Colonic mucosa (tissue), 4 donors: Measurements from ENCODE around the gene ARFIP1. TPM values are rescaled to one million over a fixed set of nuclear protein-coding genes. Genes with fewer than 3 reads are reported as not detected.

Experiments
- DNase-seq: peaks from one replicate; pipeline ENCODE4 v3.0.0-alpha.2; 2020
- H3K27ac ChIP-seq: fragments of 200-600 bp; one replicate; pipeline ENCODE4 v1.8.0; 2021
- H3K27me3 ChIP-seq: fragments of 200-600 bp; one replicate; pipeline ENCODE4 v1.8.0; 2021
- H3K36me3 ChIP-seq: fragments of 200-600 bp; one replicate; pipeline ENCODE4 v1.8.0; 2021
- H3K4me1 ChIP-seq: fragments of 200-600 bp; one replicate; pipeline ENCODE4 v1.8.0; 2021; ENCODE audit warnings: mild to moderate bottlenecking
- H3K4me3 ChIP-seq: fragments of 200-600 bp; one replicate; pipeline ENCODE4 v1.8.0; 2021
- H3K9ac ChIP-seq, 2 donors: one replicate each; pipeline ENCODE4 v1.7.0; 2013; ENCODE audit warnings: control low read depth in 2 of 2, low read depth in 2 of 2, low read length in 2 of 2
- H3K9me3 ChIP-seq: fragments of 200-600 bp; one replicate; pipeline ENCODE4 v1.8.0; 2021
- intact Hi-C: fragments of 100-400 bp; cut with DNase I; formaldehyde crosslinking; loops from one replicate; pipeline ENCODE4 v1.14.1; 2022
- total RNA-seq, 2 donors: library from RNA; stranded (reverse); fragmentation: NEBNext Ultra II Directional in 1 of 2; extraction: Animal tissue kit (Norgen Biotek cat#: 25700) in 1 of 2; gene quantifications; one replicate each; pipeline ENCODE4 v1.2.1, GENCODE V29; 2021
- TF ChIP-seq, protein P1 (sequence below): fragments of 200-600 bp; IDR thresholded peaks from one replicate; pipeline ENCODE4 v1.8.0; 2022; ENCODE audit warnings: antibody characterized with exemption, mild to moderate bottlenecking
- donor health status: healthy.
- donor health status: DM: no; HTN: no; CAD: no.
- donor health status: DM: no; HTN: no; CAD: no.

Gene ARFIP1
- total RNA-seq, 2 donors from 2014 or later: 55.9 to 74.1 TPM

DNA sequence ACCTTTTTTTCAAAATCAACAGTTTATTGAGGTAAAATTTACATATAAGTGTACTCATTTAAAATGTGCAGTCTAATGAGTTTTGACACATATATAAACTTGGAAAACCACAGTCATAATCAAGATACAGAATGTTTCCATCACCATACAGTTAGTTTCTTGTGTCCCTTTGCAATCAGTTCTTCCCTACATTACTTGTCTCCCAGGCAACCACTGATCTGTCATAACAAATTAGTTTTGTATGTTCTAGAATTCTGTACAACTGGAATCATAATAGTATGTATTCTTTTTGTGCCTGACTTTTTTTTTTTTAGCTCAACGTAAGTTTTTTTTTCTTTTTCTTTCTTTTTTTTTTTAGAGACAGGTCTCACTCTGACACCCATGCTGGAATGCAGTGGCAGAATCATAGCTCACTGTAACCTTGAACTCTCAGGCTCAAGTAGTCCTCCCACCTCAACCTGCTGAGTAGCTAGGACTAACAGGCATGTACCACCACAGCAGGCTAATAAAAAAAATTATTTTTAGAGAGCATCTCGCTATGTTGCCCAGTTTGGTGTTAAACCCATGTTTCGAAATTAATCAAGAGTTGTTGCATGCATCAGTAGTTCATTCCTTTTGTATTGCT is 26.9 kb downstream of the ARFIP1 start:
- TF ChIP-seq, protein P1, sequence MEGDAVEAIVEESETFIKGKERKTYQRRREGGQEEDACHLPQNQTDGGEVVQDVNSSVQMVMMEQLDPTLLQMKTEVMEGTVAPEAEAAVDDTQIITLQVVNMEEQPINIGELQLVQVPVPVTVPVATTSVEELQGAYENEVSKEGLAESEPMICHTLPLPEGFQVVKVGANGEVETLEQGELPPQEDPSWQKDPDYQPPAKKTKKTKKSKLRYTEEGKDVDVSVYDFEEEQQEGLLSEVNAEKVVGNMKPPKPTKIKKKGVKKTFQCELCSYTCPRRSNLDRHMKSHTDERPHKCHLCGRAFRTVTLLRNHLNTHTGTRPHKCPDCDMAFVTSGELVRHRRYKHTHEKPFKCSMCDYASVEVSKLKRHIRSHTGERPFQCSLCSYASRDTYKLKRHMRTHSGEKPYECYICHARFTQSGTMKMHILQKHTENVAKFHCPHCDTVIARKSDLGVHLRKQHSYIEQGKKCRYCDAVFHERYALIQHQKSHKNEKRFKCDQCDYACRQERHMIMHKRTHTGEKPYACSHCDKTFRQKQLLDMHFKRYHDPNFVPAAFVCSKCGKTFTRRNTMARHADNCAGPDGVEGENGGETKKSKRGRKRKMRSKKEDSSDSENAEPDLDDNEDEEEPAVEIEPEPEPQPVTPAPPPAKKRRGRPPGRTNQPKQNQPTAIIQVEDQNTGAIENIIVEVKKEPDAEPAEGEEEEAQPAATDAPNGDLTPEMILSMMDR: no peak
- intact Hi-C loops: no loop called here
- H3K9me3 ChIP-seq: no peaks in the 10 kb centered on the region
- H3K36me3 ChIP-seq: no peaks in the 10 kb centered on the region
- no peak overlapping the region for H3K27ac ChIP-seq
- no peak overlapping the region for H3K4me3 ChIP-seq
- H3K4me1 ChIP-seq: no peaks in the 10 kb centered on the region
- no peaks in the 10 kb centered on the region for H3K27me3 ChIP-seq
- no peak overlapping the region for H3K9ac ChIP-seq
- no peak for DNase-seq

DNA sequence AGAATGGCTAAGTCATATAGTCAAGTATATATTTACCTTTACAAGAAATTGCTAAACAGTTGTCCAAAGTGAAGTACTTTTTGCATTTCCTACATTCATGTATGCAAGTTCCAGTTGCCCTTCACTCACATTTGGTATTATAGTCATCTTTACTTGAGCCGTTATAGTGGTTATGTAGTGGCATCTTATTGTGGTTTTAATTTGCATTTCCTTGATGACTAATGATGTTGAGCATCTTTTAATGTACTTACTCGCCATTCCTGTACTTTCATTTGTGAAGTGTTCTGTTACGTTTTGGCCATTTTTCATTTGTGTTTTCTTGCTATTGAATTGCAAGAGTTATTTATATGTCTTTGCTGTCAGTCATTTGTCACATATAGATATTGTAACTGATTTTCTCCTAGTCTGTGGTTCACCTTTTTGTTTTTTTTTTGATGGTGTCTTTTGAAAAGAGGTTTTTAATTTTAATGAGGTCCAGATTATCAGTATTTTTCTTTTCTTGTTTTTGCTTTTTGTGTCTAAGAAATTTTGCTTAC is 27.6 kb downstream of the ARFIP1 start:
- Histone ChIP-seq H3K4me3 (no peak overlapping the region), H3K9me3 (no peaks in the 10 kb centered on the region), H3K4me1 (no peaks in the 10 kb centered on the region), H3K9ac (no peak overlapping the region), H3K27ac (no peak overlapping the region), H3K27me3 (no peaks in the 10 kb centered on the region), H3K36me3 (no peaks in the 10 kb centered on the region)
- TF ChIP-seq, protein P1: no peak
- intact Hi-C loops: no loop called here
- DNase-seq: no peak

DNA sequence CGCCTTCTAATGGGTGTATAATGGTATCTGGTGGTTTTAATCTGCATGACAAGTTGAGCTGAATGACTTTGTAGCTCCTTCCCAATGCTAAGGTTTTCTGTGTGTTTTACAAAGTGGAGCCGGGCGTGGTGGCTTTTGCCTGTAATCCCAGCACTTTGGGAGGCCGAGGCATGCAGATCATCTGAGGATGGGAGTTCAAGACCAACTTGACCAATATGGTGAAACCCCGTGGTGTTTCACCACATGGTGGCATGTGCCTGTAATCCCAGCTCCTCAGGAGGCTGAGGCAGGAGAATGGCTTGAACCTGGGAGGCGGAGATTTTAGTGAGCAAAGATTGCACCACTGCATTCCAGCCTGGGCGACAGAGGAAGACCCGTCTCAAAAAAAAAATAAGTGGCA is 28.9 kb downstream of the ARFIP1 start:
- DNase-seq: no peak
- H3K9ac ChIP-seq: no peak overlapping the region
- TF ChIP-seq, protein P1: no peak
- no peaks in the 10 kb centered on the region for H3K36me3 ChIP-seq
- no peaks in the 10 kb centered on the region for H3K27me3 ChIP-seq
- H3K4me3 ChIP-seq: no peak overlapping the region
- H3K9me3 ChIP-seq: no peaks in the 10 kb centered on the region
- no peaks in the 10 kb centered on the region for H3K4me1 ChIP-seq
- intact Hi-C loops: no loop called here
- H3K27ac ChIP-seq: no peak overlapping the region

DNA sequence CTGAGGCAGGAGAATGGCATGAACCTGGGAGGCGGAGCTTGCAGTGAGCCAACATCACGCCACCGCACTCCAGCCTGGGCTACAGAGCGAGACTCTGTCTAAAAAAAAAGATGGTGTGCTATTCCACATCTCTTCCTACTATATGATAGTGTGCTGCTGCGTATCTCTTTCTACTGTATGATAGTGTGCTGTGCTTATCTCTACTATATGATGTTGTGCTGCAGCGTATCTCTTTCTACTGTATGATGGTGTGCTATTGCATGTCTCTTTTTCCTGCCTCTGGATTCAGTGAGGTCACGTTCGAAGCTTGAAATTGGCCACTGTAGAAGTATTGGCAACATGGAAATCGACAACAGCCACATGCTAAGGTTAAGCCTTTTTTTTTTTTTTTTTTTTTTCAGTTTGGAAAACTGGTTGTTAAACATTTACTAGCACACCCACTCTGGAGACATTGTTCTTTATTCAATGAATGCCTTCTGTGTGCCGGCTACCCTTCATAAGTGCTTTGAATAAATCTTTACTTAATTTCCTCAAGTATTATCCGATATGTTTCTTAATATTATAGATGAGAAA is 31.0 kb downstream of the ARFIP1 start:
- no peaks in the 10 kb centered on the region for H3K9me3 ChIP-seq
- TF ChIP-seq, protein P1: no peak
- H3K27ac ChIP-seq: no peak overlapping the region
- H3K4me1 ChIP-seq: no peaks in the 10 kb centered on the region
- no peak overlapping the region for H3K4me3 ChIP-seq
- no peak for DNase-seq
- H3K36me3 ChIP-seq: no peaks in the 10 kb centered on the region
- intact Hi-C loops: no loop called here
- no peak overlapping the region for H3K9ac ChIP-seq
- no peaks in the 10 kb centered on the region for H3K27me3 ChIP-seq

DNA sequence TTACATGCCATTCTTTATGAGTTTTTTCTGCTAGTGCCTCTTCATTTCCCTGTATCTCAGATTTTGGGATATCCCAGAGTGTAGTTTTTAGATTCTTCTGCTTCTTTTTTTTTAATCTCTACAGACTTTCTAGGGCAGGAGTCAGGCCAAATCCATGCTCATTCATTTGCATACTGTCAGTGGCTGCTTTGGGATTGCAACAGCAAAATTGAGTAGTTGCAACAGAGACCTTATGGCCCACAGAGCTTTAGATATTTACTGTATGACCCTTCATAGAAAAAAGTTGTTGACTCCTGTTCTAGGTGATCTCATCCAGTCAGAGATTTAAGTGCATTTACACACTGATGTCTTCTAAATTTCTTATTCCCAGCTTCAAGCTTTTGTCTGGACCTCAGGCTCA is 35.3 kb downstream of the ARFIP1 start:
- Histone ChIP-seq H3K4me3 (no peak overlapping the region), H3K9me3 (no peaks in the 10 kb centered on the region), H3K27me3 (no peaks in the 10 kb centered on the region), H3K9ac (no peak overlapping the region), H3K36me3 (no peaks in the 10 kb centered on the region), H3K27ac (no peak overlapping the region), H3K4me1 (no peaks in the 10 kb centered on the region)
- TF ChIP-seq, protein P1: no peak
- DNase-seq: no peak
- intact Hi-C loops: no loop called here
